ENCODE data around the gene SIDT1. TPM values are rescaled to one million over a fixed set of nuclear protein-coding genes. Genes with fewer than 3 reads are reported as not detected.

SIDT1 gene
- total RNA-seq, 1 donor from 2014 or later, result 0.92 TPM

- DNase-seq (ENCODE audit: low spot score), result peak; percentile 58
- peaks cover 10% of the 10 kb centered on the region for H3K4me1 Mint-ChIP-seq (ENCODE audit: unreplicated experiment)
- no peaks in the 10 kb centered on the region for H3K36me3 Mint-ChIP-seq (ENCODE audit: low read depth, unreplicated experiment)
- H3K9me3 Mint-ChIP-seq (ENCODE audit: unreplicated experiment), result no peaks in the 10 kb centered on the region
- no peak overlapping the region for H3K4me3 Mint-ChIP-seq (ENCODE audit: unreplicated experiment)
- no peak overlapping the region for H3K27ac Mint-ChIP-seq (ENCODE audit: unreplicated experiment)
- peaks cover 4% of the 10 kb centered on the region for H3K27me3 Mint-ChIP-seq (ENCODE audit: unreplicated experiment)
- TF ChIP-seq CTCF (IDR thresholded peaks at IDR 0.05; ENCODE audit: unreplicated experiment), result peak; percentile 68
Observed at GRCh38 chr3:113626503-113627371, 94.4 kb downstream of the SIDT1 start.

DNA sequence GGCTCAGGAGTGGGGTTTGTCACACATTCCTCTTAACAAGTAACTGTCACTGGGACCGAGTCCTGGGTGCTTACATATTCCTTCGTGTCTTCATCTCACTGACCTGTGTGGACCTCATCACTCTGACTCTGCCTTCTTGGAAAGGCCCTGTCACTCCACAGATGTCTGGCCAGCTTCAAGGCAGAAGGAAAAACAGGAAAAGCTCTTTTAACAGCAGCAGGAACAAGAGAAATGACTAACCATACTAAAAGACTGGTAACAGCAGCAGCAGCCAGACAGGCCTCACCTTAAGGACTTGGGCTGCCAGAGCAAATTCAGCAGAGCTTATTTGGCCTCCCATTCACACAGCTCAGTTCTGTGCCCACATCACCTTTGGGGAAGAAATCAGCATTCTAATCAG is 96.0 kb downstream of the SIDT1 start:
- Mint-ChIP-seq H3K4me3 (ENCODE audit: unreplicated experiment) (no peak overlapping the region), H3K9me3 (ENCODE audit: unreplicated experiment) (no peaks in the 10 kb centered on the region), H3K36me3 (ENCODE audit: low read depth, unreplicated experiment) (no peaks in the 10 kb centered on the region), H3K27ac (ENCODE audit: unreplicated experiment) (no peak overlapping the region), H3K4me1 (ENCODE audit: unreplicated experiment) (peaks cover 10% of the 10 kb centered on the region), H3K27me3 (ENCODE audit: unreplicated experiment) (peaks cover 4% of the 10 kb centered on the region)
- DNase-seq (ENCODE audit: low spot score), result no peak
- no peak for TF ChIP-seq CTCF (IDR thresholded peaks at IDR 0.05; ENCODE audit: unreplicated experiment)

GRCh38 chr3:113628788-113629187 is 96.4 kb downstream of the SIDT1 start:
- peaks cover 10% of the 10 kb centered on the region for H3K4me1 Mint-ChIP-seq (ENCODE audit: unreplicated experiment)

GRCh38 chr3:113629584-113630421 is 97.4 kb downstream of the SIDT1 start:
- Mint-ChIP-seq H3K4me1 (ENCODE audit: unreplicated experiment) (peaks cover 10% of the 10 kb centered on the region), H3K36me3 (ENCODE audit: low read depth, unreplicated experiment) (no peaks in the 10 kb centered on the region), H3K9me3 (ENCODE audit: unreplicated experiment) (no peaks in the 10 kb centered on the region), H3K4me3 (ENCODE audit: unreplicated experiment) (no peak overlapping the region), H3K27me3 (ENCODE audit: unreplicated experiment) (peaks cover 4% of the 10 kb centered on the region), H3K27ac (ENCODE audit: unreplicated experiment) (no peak overlapping the region)
- no peak for DNase-seq (ENCODE audit: low spot score)
- no peak for TF ChIP-seq CTCF (IDR thresholded peaks at IDR 0.05; ENCODE audit: unreplicated experiment)

More at GRCh38 chr3:113628788-113629187, 96.4 kb downstream of the SIDT1 start:
- TF ChIP-seq CTCF (IDR thresholded peaks at IDR 0.05; ENCODE audit: unreplicated experiment), result no peak
- Mint-ChIP-seq H3K36me3 (ENCODE audit: low read depth, unreplicated experiment) (no peaks in the 10 kb centered on the region), H3K4me3 (ENCODE audit: unreplicated experiment) (no peak overlapping the region), H3K9me3 (ENCODE audit: unreplicated experiment) (no peaks in the 10 kb centered on the region), H3K27ac (ENCODE audit: unreplicated experiment) (no peak overlapping the region), H3K27me3 (ENCODE audit: unreplicated experiment) (peaks cover 4% of the 10 kb centered on the region)
- DNase-seq (ENCODE audit: low spot score), result no peak

All from endothelial cell (in vitro differentiated cells).